WTC11 (cell line): ENCODE measurements around the gene CTDSPL.

Experiments used
- ATF2 ChIP-seq: sonication (generic); formaldehyde crosslinking; IDR thresholded peaks from 2 replicates; pipeline ENCODE4 v1.8.1; 2022; ENCODE audit warnings: low read depth, missing genetic modification reagents, borderline replicate concordance
- CREB1 ChIP-seq: sonication (generic); formaldehyde crosslinking; IDR thresholded peaks from 2 replicates; pipeline ENCODE4 v1.8.0; 2023; ENCODE audit warnings: mild to moderate bottlenecking, missing genetic modification reagents
- JAZF1 ChIP-seq: fragments of 250-450 bp; sonication (Bioruptor Pico); IDR thresholded peaks from 2 replicates; pipeline ENCODE4 v1.9.0; 2021; ENCODE audit warnings: moderate library complexity, mild to moderate bottlenecking, inconsistent platforms
- KAT7 ChIP-seq: sonication (generic); formaldehyde crosslinking; IDR thresholded peaks from 2 replicates; pipeline ENCODE4 v1.8.1; 2023; ENCODE audit warnings: missing genetic modification reagents, mild to moderate bottlenecking, borderline replicate concordance
- MLX ChIP-seq: sonication (generic); formaldehyde crosslinking; IDR thresholded peaks from 2 replicates; pipeline ENCODE4 v1.8.1; 2023; ENCODE audit warnings: mild to moderate bottlenecking, missing genetic modification reagents, moderate library complexity
- MYBL2 ChIP-seq: sonication (generic); formaldehyde crosslinking; IDR thresholded peaks from 2 replicates; pipeline ENCODE4 v1.8.1; 2023; ENCODE audit warnings: mild to moderate bottlenecking, moderate library complexity, missing genetic modification reagents
- NR1H2 ChIP-seq: sonication (generic); formaldehyde crosslinking; IDR thresholded peaks from 2 replicates; pipeline ENCODE4 v1.9.0; 2021; ENCODE audit warnings: mild to moderate bottlenecking, moderate library complexity, missing genetic modification reagents
- TEAD1 ChIP-seq: sonication (generic); formaldehyde crosslinking; IDR thresholded peaks from 2 replicates; pipeline ENCODE4 v1.8.0; 2022; ENCODE audit warnings: mild to moderate bottlenecking, missing genetic modification reagents
- ZNF121 ChIP-seq: sonication (generic); formaldehyde crosslinking; IDR thresholded peaks from 2 replicates; pipeline ENCODE4 v1.8.0; 2023; ENCODE audit warnings: missing genetic modification reagents
- TF ChIP-seq, protein P1 (sequence below): fragments of 200-600 bp; IDR thresholded peaks from 2 replicates; pipeline ENCODE4 v1.8.0; 2022; ENCODE audit warnings: antibody characterized with exemption
- TF ChIP-seq, protein P2 (sequence below): fragments of 250-450 bp; sonication (Bioruptor Pico); IDR thresholded peaks from 2 replicates; pipeline ENCODE4 v2.1.2; 2022; ENCODE audit warnings: mild to moderate bottlenecking, moderate library complexity
- TF ChIP-seq, protein P3 (sequence below): sonication (generic); formaldehyde crosslinking; IDR thresholded peaks from 2 replicates; pipeline ENCODE4 v1.8.0; 2023; ENCODE audit warnings: missing genetic modification reagents

DNA sequence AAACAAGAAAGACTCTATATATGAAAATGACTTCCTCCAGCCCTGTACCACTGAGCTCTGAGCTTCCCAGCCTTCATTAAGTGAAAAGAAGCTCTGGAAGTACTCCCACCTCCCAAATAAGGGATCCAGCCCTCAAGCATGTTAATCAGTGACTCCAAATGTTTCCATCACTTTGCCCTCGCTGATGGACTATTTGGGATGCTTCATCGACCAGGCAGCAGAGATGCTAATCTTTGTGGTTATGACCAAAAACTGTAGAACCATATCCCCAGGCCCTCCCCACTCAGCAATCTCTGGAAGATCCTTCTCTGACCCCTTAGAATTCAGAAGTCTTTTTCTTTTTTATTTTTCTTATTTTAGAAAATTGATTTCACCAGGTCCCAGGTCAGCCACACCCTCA, 2.3 kb upstream of the CTDSPL start:
- TF ChIP-seq, protein P1, sequence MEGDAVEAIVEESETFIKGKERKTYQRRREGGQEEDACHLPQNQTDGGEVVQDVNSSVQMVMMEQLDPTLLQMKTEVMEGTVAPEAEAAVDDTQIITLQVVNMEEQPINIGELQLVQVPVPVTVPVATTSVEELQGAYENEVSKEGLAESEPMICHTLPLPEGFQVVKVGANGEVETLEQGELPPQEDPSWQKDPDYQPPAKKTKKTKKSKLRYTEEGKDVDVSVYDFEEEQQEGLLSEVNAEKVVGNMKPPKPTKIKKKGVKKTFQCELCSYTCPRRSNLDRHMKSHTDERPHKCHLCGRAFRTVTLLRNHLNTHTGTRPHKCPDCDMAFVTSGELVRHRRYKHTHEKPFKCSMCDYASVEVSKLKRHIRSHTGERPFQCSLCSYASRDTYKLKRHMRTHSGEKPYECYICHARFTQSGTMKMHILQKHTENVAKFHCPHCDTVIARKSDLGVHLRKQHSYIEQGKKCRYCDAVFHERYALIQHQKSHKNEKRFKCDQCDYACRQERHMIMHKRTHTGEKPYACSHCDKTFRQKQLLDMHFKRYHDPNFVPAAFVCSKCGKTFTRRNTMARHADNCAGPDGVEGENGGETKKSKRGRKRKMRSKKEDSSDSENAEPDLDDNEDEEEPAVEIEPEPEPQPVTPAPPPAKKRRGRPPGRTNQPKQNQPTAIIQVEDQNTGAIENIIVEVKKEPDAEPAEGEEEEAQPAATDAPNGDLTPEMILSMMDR, result no peak
- TF ChIP-seq ATF2 (CRISPR knock-in tag) (no peak), KAT7 (CRISPR knock-in tag) (no peak), TEAD1 (CRISPR knock-in tag) (no peak), ZNF121 (CRISPR knock-in tag) (no peak), NR1H2 (CRISPR knock-in tag) (no peak), JAZF1 (CRISPR knock-in tag) (no peak), MLX (CRISPR knock-in tag) (no peak), MYBL2 (CRISPR knock-in tag) (no peak), CREB1 (no peak)
- TF ChIP-seq, protein P2, sequence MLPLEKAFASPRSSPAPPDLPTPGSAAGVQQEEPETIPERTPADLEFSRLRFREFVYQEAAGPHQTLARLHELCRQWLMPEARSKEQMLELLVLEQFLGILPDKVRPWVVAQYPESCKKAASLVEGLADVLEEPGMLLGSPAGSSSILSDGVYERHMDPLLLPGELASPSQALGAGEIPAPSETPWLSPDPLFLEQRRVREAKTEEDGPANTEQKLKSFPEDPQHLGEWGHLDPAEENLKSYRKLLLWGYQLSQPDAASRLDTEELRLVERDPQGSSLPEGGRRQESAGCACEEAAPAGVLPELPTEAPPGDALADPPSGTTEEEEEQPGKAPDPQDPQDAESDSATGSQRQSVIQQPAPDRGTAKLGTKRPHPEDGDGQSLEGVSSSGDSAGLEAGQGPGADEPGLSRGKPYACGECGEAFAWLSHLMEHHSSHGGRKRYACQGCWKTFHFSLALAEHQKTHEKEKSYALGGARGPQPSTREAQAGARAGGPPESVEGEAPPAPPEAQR (CRISPR knock-in tag), result no peak
- TF ChIP-seq, protein P3, sequence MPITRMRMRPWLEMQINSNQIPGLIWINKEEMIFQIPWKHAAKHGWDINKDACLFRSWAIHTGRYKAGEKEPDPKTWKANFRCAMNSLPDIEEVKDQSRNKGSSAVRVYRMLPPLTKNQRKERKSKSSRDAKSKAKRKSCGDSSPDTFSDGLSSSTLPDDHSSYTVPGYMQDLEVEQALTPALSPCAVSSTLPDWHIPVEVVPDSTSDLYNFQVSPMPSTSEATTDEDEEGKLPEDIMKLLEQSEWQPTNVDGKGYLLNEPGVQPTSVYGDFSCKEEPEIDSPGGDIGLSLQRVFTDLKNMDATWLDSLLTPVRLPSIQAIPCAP (CRISPR knock-in tag), result no peak
